ENCODE results near the gene IMMP2L.

DNA sequence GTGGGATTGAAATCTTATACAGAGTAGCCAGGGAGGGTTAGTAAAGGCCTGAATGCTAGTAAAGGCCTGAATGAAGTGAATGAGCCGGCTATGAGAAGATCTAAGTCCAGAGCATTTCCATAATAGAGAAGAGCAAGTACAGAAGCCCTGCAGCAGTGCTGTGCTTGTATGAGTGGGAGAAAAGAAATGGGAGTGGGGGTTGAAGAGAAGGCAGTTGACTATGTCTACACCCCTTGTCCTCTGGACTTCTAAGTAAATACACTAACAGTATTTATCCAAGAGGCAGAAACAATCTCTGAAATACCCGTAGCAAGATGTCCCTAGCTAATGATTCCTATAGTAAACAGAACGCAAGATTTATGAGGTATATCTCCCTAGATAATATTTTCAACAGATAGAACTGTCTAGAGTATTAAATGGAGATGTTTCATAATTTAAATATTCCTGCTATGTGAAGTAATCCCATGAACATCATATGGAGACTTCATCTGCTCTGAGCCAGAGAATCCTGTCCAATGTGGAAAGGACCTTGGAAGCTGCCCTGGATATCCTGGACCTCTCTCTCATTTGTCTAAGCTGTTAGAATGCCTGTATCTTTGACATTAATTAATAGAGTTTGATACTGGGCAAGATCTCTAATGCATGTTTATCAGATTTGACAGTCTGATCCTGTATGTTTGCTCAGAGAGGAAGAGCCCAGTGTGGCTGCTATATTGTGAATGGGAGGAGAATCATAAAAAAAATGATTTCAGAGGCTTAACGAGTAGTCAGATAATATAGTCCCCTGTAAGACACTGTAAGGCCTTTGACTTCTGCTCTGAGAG is 299.8 kb downstream of the IMMP2L start:
- TF ChIP-seq, protein P1, sequence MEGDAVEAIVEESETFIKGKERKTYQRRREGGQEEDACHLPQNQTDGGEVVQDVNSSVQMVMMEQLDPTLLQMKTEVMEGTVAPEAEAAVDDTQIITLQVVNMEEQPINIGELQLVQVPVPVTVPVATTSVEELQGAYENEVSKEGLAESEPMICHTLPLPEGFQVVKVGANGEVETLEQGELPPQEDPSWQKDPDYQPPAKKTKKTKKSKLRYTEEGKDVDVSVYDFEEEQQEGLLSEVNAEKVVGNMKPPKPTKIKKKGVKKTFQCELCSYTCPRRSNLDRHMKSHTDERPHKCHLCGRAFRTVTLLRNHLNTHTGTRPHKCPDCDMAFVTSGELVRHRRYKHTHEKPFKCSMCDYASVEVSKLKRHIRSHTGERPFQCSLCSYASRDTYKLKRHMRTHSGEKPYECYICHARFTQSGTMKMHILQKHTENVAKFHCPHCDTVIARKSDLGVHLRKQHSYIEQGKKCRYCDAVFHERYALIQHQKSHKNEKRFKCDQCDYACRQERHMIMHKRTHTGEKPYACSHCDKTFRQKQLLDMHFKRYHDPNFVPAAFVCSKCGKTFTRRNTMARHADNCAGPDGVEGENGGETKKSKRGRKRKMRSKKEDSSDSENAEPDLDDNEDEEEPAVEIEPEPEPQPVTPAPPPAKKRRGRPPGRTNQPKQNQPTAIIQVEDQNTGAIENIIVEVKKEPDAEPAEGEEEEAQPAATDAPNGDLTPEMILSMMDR (conservative IDR thresholded peaks at IDR 0.05; ENCODE audit: low read depth, low read length): no peak
- TF ChIP-seq EZH2 (IDR thresholded peaks at IDR 0.05; ENCODE audit: low read length, unreplicated experiment) (no peak), EZH2phosphoT487 (IDR thresholded peaks at IDR 0.05; ENCODE audit: borderline replicate concordance, low read length) (no peak)
